ENCODE results near the gene ITGA3.
"Not testable (repeated sequence)": the region's sequence is repeated elsewhere in the genome, so short reads cannot be mapped to it uniquely, and the experiment has no call there.

DNA sequence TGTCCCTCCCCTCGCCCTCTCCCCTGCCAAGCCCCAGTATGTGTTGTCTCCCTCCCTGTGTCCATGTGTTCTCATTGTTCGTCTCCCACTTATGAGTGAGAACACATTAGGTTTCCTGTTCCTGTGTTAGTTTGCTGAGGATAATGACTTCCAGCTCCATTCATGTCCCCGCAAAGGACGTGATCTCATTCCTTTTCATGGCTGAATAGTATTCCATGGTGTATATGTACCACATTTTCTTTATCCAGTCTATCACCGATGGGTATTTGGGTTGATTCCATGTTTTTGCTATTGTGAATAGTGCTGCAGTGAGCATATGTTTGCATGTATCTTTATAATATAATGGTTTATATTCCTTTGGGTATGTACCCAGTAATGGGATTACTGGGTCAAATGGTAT, 15.4 kb upstream of the ITGA3 start:
- TF ChIP-seq EZH2phosphoT487 (IDR thresholded peaks at IDR 0.05; ENCODE audit: low read depth, severe bottlenecking, unreplicated experiment); CTCF (IDR thresholded peaks at IDR 0.05; ENCODE audit: poor library complexity); EZH2 (IDR thresholded peaks at IDR 0.05; ENCODE audit: borderline replicate concordance): not testable (repeated sequence)

All from hepatocyte (in vitro differentiated cells).